H1 (cell line): ENCODE data around the gene LY6G6C. TPM values are rescaled to one million over a fixed set of nuclear protein-coding genes. Genes with fewer than 3 reads are reported as not detected.

Experiments used
- CTCF ChIA-PET: fragments of 300-600 bp; sonication (Branson Sonifier 250); formaldehyde crosslinking; loops from one replicate; lab custom pipeline; 2021; ENCODE audit not compliant: partially characterized antibody; lab: Charles Lee
- POLR2A ChIA-PET: fragments of 300-600 bp; sonication (Branson Sonifier 250); formaldehyde crosslinking; loops from one replicate; lab custom pipeline; 2021; ENCODE audit warnings: inconsistent platforms; ENCODE audit not compliant: partially characterized antibody; lab: Charles Lee
- DNase-seq, 2 experiments: peaks; one replicate each; pipeline versions ENCODE4 v3.0.0 to v3.0.0-alpha.2; 2010 to 2022; ENCODE audit warnings: low spot score in 2 of 2, low read depth in 1 of 2, mixed read lengths in 1 of 2
- FAIRE-seq: peaks from 2 replicates; lab custom pipeline; 2011; peaks lifted over from hg19 to GRCh38; lab: Jason Lieb, UNC
- H2AFZ ChIP-seq: 2 replicates; pipeline ENCODE4 v1.8.1; 2012; ENCODE audit warnings: low read length, inconsistent platforms
- H2AK5ac ChIP-seq: 2 replicates; pipeline ENCODE4 v1.6.1; 2013; ENCODE audit warnings: low read depth, low read length
- H2BK120ac ChIP-seq: replicated peaks from 2 replicates; pipeline ENCODE3; 2013; ENCODE audit warnings: low read depth, low read length, inconsistent platforms
- H2BK12ac ChIP-seq: 2 replicates; pipeline ENCODE4 v1.6.1; 2013; ENCODE audit warnings: low read depth, low read length
- H2BK15ac ChIP-seq: 2 replicates; pipeline ENCODE4 v1.6.1; 2013; ENCODE audit warnings: low read length
- H2BK20ac ChIP-seq: 2 replicates; pipeline ENCODE4 v1.6.1; 2013; ENCODE audit warnings: low read length
- H2BK5ac ChIP-seq: 2 replicates; pipeline ENCODE4 v1.6.1; 2013; ENCODE audit warnings: low read depth, low read length
- H3K14ac ChIP-seq: 2 replicates; pipeline ENCODE4 v1.6.1; 2013; ENCODE audit warnings: inconsistent platforms; ENCODE audit not compliant: insufficient read length
- H3K18ac ChIP-seq: 2 replicates; pipeline ENCODE4 v1.6.1; 2013; ENCODE audit warnings: low read length; ENCODE audit errors: extremely low read depth
- H3K23ac ChIP-seq: 2 replicates; pipeline ENCODE4 v1.6.1; 2013; ENCODE audit warnings: inconsistent platforms; ENCODE audit not compliant: insufficient read length
- H3K23me2 ChIP-seq: 2 replicates; pipeline ENCODE4 v1.6.1; 2013; ENCODE audit warnings: low read depth, low read length
- H3K27ac ChIP-seq: 2 replicates; pipeline ENCODE4 v1.6.1; 2011; ENCODE audit warnings: low read depth, low read length, inconsistent platforms
- H3K27me3 ChIP-seq, 4 experiments: replicated peaks in 1 of 4; 1 replicate in 1 of 4; 2 replicates in 3 of 4; pipeline versions ENCODE4 v1.6.1 to v1.8.1; 2011 to 2013; ENCODE audit warnings: low read length in 3 of 4, mild to moderate bottlenecking in 3 of 4, inconsistent platforms in 2 of 4, mixed read lengths in 2 of 4, moderate library complexity in 1 of 4; ENCODE audit not compliant: control insufficient read depth in 3 of 4, insufficient read depth in 3 of 4; ENCODE audit errors: extremely low read depth in 1 of 4
- H3K36me3 ChIP-seq, 4 experiments: 2 replicates each; pipeline versions ENCODE4 v1.6.1 to v1.8.1; 2011 to 2013; ENCODE audit warnings: mild to moderate bottlenecking in 4 of 4, low read length in 3 of 4, moderate library complexity in 2 of 4, control low read depth in 1 of 4, inconsistent platforms in 1 of 4; ENCODE audit not compliant: insufficient read depth in 4 of 4, control insufficient read depth in 2 of 4
- H3K4ac ChIP-seq: replicated peaks from 2 replicates; pipeline ENCODE3; 2013; ENCODE audit warnings: low read length, low read depth, mixed read lengths, inconsistent platforms; ENCODE audit not compliant: insufficient read length
- H3K4me1 ChIP-seq, 4 experiments: replicated peaks in 1 of 4; 1 replicate in 1 of 4; 2 replicates in 3 of 4; pipeline versions ENCODE4 v1.6.1 to v1.8.1; 2011 to 2013; ENCODE audit warnings: low read length in 3 of 4, inconsistent platforms in 2 of 4, mixed read lengths in 1 of 4; ENCODE audit not compliant: insufficient read depth in 4 of 4, control insufficient read depth in 3 of 4
- H3K4me2 ChIP-seq, 2 experiments: 2 replicates each; pipeline versions ENCODE4 v1.6.1 to v1.8.1; 2011 to 2013; ENCODE audit warnings: low read depth in 2 of 2, low read length in 2 of 2, control low read depth in 1 of 2, inconsistent platforms in 1 of 2, mild to moderate bottlenecking in 1 of 2; ENCODE audit not compliant: insufficient read depth in 1 of 2
- H3K4me3 ChIP-seq, 4 experiments: fragments of 200-600, 300-600 bp in 1 of 4; sonication (generic), shearing (Covaris generic), sonication (Bioruptor Twin) in 1 of 4; 2 replicates each; pipeline versions ENCODE4 v1.5.1 to v1.8.1; 2011 to 2016; ENCODE audit warnings: low read length in 4 of 4, low read depth in 3 of 4, control low read depth in 2 of 4, inconsistent platforms in 2 of 4, mild to moderate bottlenecking in 2 of 4, mixed read lengths in 1 of 4, moderate library complexity in 1 of 4; ENCODE audit not compliant: insufficient read depth in 2 of 4; ENCODE audit errors: extremely low read depth in 1 of 4
- H3K56ac ChIP-seq: replicated peaks from 2 replicates; pipeline ENCODE3; 2013; ENCODE audit warnings: low read depth, mild to moderate bottlenecking, mixed read lengths, low read length, inconsistent platforms; ENCODE audit not compliant: insufficient read length
- H3K79me1 ChIP-seq: 2 replicates; pipeline ENCODE4 v1.6.1; 2013; ENCODE audit warnings: low read depth, low read length, control low read depth
- H3K79me2 ChIP-seq, 2 experiments: 2 replicates each; pipeline versions ENCODE4 v1.6.1 to v1.8.1; 2012 to 2013; ENCODE audit warnings: low read length in 2 of 2, mild to moderate bottlenecking in 2 of 2, inconsistent platforms in 1 of 2; ENCODE audit not compliant: insufficient read depth in 2 of 2, control insufficient read depth in 1 of 2
- H3K9ac ChIP-seq, 4 experiments: replicated peaks in 1 of 4; 1 replicate in 1 of 4; 2 replicates in 3 of 4; pipeline versions ENCODE4 v1.6.1 to v1.8.1; 2011 to 2013; ENCODE audit warnings: low read depth in 3 of 4, low read length in 3 of 4, control low read depth in 2 of 4, mild to moderate bottlenecking in 2 of 4, moderate library complexity in 2 of 4, inconsistent platforms in 1 of 4; ENCODE audit errors: extremely low read depth in 1 of 4
- H3K9me3 ChIP-seq, 2 experiments: 2 replicates each; pipeline versions ENCODE4 v1.6.1 to v1.8.1; 2012 to 2013; ENCODE audit warnings: mild to moderate bottlenecking in 2 of 2, moderate library complexity in 2 of 2, control low read depth in 1 of 2, inconsistent platforms in 1 of 2, low read depth in 1 of 2, low read length in 1 of 2, mixed read lengths in 1 of 2; ENCODE audit not compliant: insufficient read depth in 2 of 2
- H4K20me1 ChIP-seq, 2 experiments: replicated peaks in 1 of 2; 2 replicates each; pipeline versions ENCODE3 to v1.8.1; 2011 to 2013; ENCODE audit warnings: inconsistent platforms in 2 of 2, low read length in 2 of 2, mild to moderate bottlenecking in 1 of 2; ENCODE audit not compliant: insufficient read depth in 2 of 2, control insufficient read depth in 1 of 2
- H4K5ac ChIP-seq: 2 replicates; pipeline ENCODE4 v1.6.1; 2013; ENCODE audit warnings: low read length, low read depth, mixed read lengths, inconsistent platforms; ENCODE audit not compliant: insufficient read length
- H4K8ac ChIP-seq: 2 replicates; pipeline ENCODE4 v1.8.0; 2013; ENCODE audit warnings: mild to moderate bottlenecking, moderate library complexity, low read length, inconsistent platforms; ENCODE audit not compliant: insufficient read depth; ENCODE audit errors: extremely low read depth
- H4K91ac ChIP-seq: replicated peaks from 2 replicates; pipeline ENCODE3; 2013; ENCODE audit warnings: low read length, mixed read lengths, inconsistent platforms; ENCODE audit not compliant: insufficient read length
- RAD21 ChIP-seq, 2 experiments: IDR thresholded peaks in 1 of 2; conservative IDR thresholded peaks in 1 of 2; 2 replicates each; pipeline ENCODE4 v1.6.1; 2011; ENCODE audit warnings: low read depth in 2 of 2, low read length in 2 of 2, improper control_type of control experiment in 1 of 2, inconsistent platforms in 1 of 2, mild to moderate bottlenecking in 1 of 2, moderate library complexity in 1 of 2
- RFX5 ChIP-seq: IDR thresholded peaks from 2 replicates; pipeline ENCODE4 v1.6.1; 2011; ENCODE audit warnings: low read depth, low read length, improper control_type of control experiment, borderline replicate concordance
- WGBS, 2 experiments: shearing (Covaris generic) in 1 of 2; methylation state at CpG; one replicate each; pipeline versions ENCODE4 v1.1.6 to v1.1.7; 2013 to 2015; ENCODE audit warnings: low lambda C conversion rate in 2 of 2, mixed read lengths in 2 of 2, inconsistent platforms in 1 of 2, low coverage in 1 of 2, missing lambda C conversion rate in 1 of 2; ENCODE audit not compliant: insufficient replicate concordance in 2 of 2, insufficient coverage in 1 of 2, insufficient read length in 1 of 2; ENCODE audit errors: extremely low coverage in 1 of 2, missing lambda C conversion rate in 1 of 2; 5-methylcytosine and 5-hydroxymethylcytosine counted together
- polyA plus RNA-seq, 7 experiments: library from polyadenylated mRNA; depleted of rRNA in 3 of 7; stranded (reverse) in 5 of 7; unstranded in 2 of 7; fragments of >200 nt in 5 of 7; fragments of 200-250 nt in 2 of 7; gene quantifications; 1 replicate in 5 of 7; 2 replicates in 1 of 7; 4 replicates in 1 of 7; pipeline versions ENCODE4 v1.2.1 to v1.2.3, GENCODE V29; 2011 to 2013; ENCODE audit warnings: missing spikeins in 2 of 7, mixed read lengths in 2 of 7
- total RNA-seq: library from RNA; stranded (reverse); fragmentation: NEBNext Ultra II Directional; extraction: Animal tissue kit (Norgen Biotek cat#: 25700); gene quantifications from 2 replicates; pipeline ENCODE4 v1.2.1, GENCODE V29; 2021
- TF ChIP-seq, protein P1 (sequence below), 3 experiments: IDR thresholded peaks; 1 replicate in 2 of 3; 2 replicates in 1 of 3; pipeline versions ENCODE4 v1.5.1 to v1.6.1; 2011; ENCODE audit warnings: low read length in 3 of 3, mild to moderate bottlenecking in 3 of 3, inconsistent platforms in 2 of 3, low read depth in 1 of 3, moderate library complexity in 1 of 3; ENCODE audit not compliant: insufficient read depth in 1 of 3; ENCODE audit errors: control extremely low read depth in 1 of 3

The LY6G6C gene
- total and polyA plus RNA-seq, 2 of the 8 experiments (the other 6 are each of a cell fraction or from before 2014, with no cell fraction given): 0.23 TPM; not detected in 1

DNA sequence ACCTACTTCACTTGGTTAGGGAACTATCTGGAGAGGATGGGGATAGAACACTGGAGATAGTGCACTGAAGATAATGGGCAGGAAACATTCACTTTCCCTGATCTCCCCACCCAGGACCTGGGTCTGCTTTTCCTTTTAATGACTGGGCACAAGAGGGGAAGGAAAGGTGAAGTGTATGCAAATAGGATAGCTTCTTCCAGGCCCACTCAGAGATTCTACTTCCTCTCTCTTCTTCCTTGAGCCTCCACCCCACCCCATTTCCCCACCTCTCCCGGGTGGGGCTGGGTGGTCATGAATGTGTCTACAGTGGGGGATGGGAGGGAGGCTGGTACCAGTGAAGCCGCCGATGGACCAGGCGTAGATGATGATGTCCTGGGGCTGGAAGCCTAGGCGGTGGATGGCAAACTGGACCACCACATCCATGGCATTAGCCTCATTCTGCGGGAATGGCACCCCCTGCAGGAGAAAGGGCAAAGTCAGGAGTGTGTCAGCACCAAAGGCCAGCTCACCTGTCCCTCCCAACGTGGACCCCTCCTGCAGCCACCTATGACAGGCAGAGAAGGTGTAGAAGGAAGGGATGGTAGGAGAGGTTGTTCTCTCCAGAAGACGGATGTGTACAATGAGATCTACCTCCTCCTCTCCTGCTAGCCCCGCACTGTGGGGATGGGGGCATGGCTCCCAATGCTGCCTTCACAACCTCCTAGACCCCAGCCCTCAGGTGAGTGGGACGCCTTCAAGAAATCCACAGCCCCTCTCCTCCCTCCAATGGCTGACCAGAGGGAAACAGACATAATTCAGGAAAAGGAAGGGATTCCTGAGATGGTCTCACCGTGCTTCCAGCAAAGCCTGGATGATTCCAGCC, 32.1 kb downstream of the LY6G6C start:
- H3K27me3 ChIP-seq: no peaks in the 10 kb centered on the region; a peak in 1 of 7 replicates
- no peaks in the 10 kb centered on the region for H3K9me3 ChIP-seq
- peaks cover 0 to 1% (median 0%) of the 10 kb centered on the region in 4 experiments; a peak in 2 of 7 replicates for H3K4me1 ChIP-seq
- no peak overlapping the region for H2BK15ac ChIP-seq
- H4K5ac ChIP-seq: no peak overlapping the region
- no peaks in the 10 kb centered on the region for H3K79me2 ChIP-seq
- no peak overlapping the region for H3K23ac ChIP-seq
- no peak overlapping the region for H2AFZ ChIP-seq
- H2BK120ac ChIP-seq: no peak overlapping the region
- H4K8ac ChIP-seq: no peak overlapping the region
- H3K23me2 ChIP-seq: no peaks in the 10 kb centered on the region
- no peak overlapping the region for H2BK12ac ChIP-seq
- H4K91ac ChIP-seq: no peak overlapping the region
- POLR2A ChIA-PET: interaction anchor here (0.8 to 6.6 kb wide), 7 partner anchors 10 to 75 kb away, joined by 3 to 33 read pairs (median 6); partner anchors contain the start of genes ABHD16A, BAG6, CLIC1 and GPANK1
- H3K56ac ChIP-seq: no peak overlapping the region
- no peak overlapping the region for H3K14ac ChIP-seq
- H2BK5ac ChIP-seq: no peak overlapping the region
- no peak overlapping the region for H3K9ac ChIP-seq
- H2BK20ac ChIP-seq: no peak overlapping the region
- CTCF ChIA-PET: interaction anchor here (0.6 to 5.8 kb wide), 43 partner anchors 8 to 234 kb away, joined by 3 to 26 read pairs (median 4); partner anchors contain the start of genes ABHD16A, C6orf47, CSNK2B and DDAH2
- no peak for FAIRE-seq
- DNase-seq: peak in 1 of 2 experiments; percentile 81
- H3K79me1 ChIP-seq: no peaks in the 10 kb centered on the region
- TF ChIP-seq RFX5: no peak
- peak; percentile 50 to 61 for TF ChIP-seq RAD21 (IDR thresholded peaks at IDR 0.05 in 1 of 2, conservative IDR thresholded peaks at IDR 0.05 in 1 of 2; ENCODE audit: low read depth in 2 of 2, low read length in 2 of 2)
- TF ChIP-seq, protein P1, sequence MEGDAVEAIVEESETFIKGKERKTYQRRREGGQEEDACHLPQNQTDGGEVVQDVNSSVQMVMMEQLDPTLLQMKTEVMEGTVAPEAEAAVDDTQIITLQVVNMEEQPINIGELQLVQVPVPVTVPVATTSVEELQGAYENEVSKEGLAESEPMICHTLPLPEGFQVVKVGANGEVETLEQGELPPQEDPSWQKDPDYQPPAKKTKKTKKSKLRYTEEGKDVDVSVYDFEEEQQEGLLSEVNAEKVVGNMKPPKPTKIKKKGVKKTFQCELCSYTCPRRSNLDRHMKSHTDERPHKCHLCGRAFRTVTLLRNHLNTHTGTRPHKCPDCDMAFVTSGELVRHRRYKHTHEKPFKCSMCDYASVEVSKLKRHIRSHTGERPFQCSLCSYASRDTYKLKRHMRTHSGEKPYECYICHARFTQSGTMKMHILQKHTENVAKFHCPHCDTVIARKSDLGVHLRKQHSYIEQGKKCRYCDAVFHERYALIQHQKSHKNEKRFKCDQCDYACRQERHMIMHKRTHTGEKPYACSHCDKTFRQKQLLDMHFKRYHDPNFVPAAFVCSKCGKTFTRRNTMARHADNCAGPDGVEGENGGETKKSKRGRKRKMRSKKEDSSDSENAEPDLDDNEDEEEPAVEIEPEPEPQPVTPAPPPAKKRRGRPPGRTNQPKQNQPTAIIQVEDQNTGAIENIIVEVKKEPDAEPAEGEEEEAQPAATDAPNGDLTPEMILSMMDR (IDR thresholded peaks at IDR 0.05; ENCODE audit: control extremely low read depth in 1 of 3, insufficient read depth in 1 of 3, low read depth in 1 of 3, low read length in 3 of 3): peak; percentile 58 to 88 (median 83)
- TF ChIP-seq, all 59 proteins: peak for 2
- Histone ChIP-seq H3K27ac (no peak overlapping the region), H3K18ac (no peak overlapping the region), H3K36me3 (peaks cover 3 to 26% (median 17%) of the 10 kb centered on the region in 4 experiments; a peak in 5 of 8 replicates), H3K4me2 (no peak overlapping the region), H3K4me3 (no peak overlapping the region), H2AK5ac (no peak overlapping the region), H3K4ac (no peak overlapping the region), H4K20me1 (no peaks in the 10 kb centered on the region)
- WGBS, 2 experiments: 80% methylated on average over 11 of the region's 11 CpGs; no CpG with 5 or more reads in 1 of the 2 experiments
